HG03135 (cell line): ENCODE measurements around the gene KIAA0825.

Experiments
- ATAC-seq: cut with Tn5 transposase; IDR thresholded peaks from one replicate; pipeline ENCODE4 v1.9.1; 2021; ENCODE audit warnings: mild to moderate bottlenecking, moderate library complexity; ENCODE audit not compliant: unreplicated experiment

KIAA0825 gene

DNA sequence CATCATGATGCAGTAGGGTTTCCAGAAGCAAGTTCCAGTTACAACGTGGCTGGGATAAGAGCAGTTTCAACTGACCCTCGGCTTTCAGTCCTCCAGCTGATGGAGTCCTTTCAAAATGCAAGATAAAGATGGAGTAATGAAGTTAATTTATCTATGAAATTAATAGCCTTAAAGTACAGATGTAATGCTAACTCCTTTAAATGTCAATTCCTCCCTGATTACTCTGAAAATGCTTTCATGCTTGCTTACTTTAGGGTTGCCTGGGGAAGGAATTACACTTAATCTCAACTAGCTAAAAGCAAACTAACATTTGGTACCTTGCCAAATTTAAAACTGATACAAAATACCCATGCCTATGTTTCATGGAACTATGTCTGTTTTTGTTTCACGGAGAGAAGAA is 178.4 kb downstream of the KIAA0825 start:
- no peak for ATAC-seq

- ATAC-seq: no peak
These were observed 184.8 kb downstream of the KIAA0825 start for GRCh38 chr5:94433397-94434163.

DNA sequence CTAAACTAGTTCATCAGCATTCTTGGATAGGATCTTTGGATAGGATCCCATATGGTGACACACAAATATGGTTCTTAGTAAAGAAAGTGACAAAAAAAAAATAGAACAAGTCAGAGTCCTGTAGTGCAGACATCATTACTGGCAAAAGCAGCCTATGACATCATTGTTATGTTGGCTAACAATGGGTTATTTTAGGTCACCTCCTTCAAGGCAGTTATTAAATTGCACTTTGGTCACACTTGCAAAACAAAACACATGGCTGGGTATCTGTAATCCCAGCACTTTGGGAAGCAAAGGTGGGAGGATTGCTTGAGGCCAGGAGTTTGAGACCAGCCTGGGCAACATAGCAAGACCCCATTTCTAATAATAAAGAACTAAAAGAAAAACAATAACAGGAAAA is 185.9 kb downstream of the KIAA0825 start:
- no peak for ATAC-seq

DNA sequence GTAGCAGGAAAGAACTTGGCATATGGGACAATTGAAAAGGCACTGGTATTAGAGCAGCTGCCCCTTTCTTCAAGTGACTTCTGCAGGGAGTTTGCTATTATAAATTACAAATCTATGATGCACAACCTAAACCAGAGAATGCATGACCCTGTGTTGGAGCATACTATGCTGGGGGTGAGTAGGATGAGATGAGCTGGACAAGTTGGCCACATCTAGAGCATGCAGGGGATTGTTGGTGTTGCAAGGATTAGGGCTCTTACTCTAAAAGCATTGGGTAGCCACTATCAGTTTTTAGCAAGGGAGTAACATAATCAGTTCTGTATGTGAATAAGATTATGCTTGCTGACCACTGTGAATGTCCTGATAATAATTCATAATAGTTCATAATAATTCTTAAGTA is 186.7 kb downstream of the KIAA0825 start:
- no peak for ATAC-seq

GRCh38 chr5:94429566-94429965 is 188.8 kb downstream of the KIAA0825 start:
- no peak for ATAC-seq

- ATAC-seq: no peak
These were observed 193.0 kb downstream of the KIAA0825 start for GRCh38 chr5:94425396-94425795.

GRCh38 chr5:94423411-94423810 is 195.0 kb downstream of the KIAA0825 start:
- ATAC-seq: no peak

DNA sequence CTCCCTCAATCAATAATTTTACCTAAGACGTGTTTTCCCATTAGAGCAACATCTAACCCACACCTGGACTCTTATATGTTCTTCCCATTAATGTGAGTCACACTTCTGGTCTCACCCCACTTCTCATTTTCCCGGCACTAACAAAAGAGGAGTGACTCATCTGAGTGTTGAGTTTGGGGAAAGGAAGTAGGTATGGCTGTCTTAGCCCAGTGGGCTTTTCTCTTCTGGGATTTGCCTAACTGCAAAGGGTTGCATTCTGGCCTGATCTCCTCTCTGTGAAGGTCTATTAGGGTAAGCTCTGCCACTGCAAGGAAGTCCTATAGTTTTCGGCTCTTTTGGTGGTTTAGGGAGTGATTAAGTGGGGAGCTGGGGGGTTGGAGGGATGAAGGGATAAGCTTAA is 195.6 kb downstream of the KIAA0825 start:
- no peak for ATAC-seq

DNA sequence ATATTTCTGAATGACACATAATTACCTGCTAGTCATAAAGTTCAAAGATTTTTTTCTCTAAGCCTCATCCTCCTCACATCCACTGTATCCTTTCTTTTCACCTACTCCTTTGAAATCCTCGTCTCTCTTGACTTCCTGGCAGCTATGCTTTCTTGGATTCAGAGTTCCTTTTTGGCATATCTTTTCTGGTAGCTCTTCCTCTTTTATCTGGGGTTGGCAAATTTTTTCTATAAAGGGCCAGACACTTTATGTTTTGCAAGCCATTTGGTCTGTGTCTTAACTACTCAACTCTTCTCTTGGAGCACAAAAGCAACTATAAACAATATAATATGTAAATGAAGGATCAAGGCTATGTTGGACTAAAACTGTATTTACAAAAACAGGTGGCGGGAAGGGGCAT is 197.5 kb downstream of the KIAA0825 start:
- no peak for ATAC-seq

DNA sequence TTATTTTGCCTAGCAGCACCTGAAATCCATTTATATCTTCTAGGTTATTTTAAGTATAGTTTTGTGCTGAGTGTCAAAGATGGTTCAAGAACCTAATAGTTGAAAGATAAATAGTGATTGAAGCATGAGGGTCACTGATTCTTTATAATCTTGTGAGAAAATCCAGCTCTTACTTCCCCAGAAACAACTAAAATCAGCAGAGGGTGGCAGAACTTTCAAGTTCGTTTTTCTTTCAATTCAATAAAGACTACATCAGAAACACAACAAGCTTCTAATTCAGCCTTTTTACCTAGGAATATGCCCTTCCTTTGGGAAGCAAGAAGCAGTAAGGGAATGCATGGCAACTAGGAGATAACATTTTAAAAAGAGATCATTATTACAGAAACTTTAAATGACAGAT is 202.6 kb downstream of the KIAA0825 start:
- ATAC-seq: no peak

DNA sequence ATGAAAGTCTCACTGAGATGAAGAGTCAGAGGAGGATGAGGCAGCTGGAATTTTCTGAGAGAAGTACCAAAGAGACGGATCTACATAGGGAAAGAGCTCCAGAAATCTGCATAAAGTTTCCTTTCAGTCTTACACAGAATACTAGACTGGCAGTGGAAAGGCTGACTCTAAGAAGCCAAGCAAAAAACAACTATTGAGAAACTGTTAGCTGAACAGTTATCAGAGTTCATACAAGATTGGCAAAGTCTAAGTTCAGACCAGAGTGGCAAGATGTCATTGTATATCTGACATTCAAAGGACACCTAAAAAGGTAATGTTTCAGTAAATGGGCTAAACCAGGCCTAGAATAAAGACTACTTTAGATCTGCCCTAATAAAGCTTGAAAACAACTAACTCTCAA is 209.0 kb downstream of the KIAA0825 start:
- ATAC-seq: no peak

DNA sequence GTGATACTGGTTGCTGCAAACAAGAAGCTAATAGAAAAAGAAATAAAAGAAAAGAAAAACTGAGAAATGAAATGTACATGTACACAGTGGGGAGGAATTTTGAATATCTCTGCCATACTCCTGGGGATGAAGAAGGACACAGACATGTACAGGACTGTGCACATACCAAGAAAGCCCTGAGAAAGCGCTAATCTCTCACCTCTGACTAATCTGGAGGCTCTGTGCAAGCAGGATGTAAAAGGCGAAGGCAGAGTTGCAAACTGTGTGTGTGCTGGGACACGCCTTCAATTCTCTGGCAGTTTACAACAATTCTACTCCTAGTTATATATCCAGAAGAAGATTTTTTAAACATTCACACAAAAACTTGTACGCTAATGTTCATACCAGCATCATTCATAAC is 211.4 kb downstream of the KIAA0825 start:
- ATAC-seq: no peak

- no peak for ATAC-seq
These were observed 214.9 kb downstream of the KIAA0825 start for GRCh38 chr5:94403483-94403882.

GRCh38 chr5:94402096-94402495 is 216.3 kb downstream of the KIAA0825 start:
- ATAC-seq: no peak

- ATAC-seq: no peak
These were observed 220.9 kb downstream of the KIAA0825 start for GRCh38 chr5:94397508-94397907.

DNA sequence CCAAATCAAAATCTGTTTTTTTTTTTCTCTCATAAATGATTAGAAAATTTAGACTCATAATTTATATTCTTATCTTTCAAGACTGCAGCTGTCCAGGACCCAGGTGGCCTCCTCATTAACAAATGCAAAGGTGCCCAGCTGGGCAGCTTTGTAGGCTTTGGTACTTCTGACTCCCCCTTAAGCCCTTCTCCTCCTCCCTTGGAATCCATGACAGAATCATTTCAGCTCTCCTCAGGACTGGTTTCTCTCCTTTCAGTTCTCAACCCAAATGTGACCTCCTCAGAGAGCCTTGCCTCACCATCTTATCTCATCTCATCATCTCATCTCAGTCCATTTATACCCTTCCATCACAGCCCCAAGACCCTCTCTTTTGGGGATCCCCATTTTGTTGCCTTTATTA is 221.7 kb downstream of the KIAA0825 start:
- ATAC-seq: no peak

DNA sequence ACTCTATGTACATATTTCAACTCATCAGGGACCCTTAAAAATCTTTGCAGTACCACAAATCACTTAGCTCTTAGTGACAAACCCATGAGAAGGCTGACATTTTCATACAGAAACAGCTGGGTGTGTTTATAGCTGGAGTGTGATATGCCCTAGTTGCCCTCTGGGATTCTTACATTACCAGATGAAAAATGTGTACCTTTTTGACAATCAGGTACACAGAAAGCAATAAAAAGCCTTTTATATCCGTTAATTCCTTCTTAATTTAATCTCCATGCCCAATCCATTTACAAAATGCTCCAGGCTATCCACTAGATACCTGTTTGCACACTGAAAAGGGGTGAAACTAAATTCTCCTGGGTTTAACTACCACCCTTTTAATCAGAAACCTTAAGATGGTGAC is 222.9 kb downstream of the KIAA0825 start:
- ATAC-seq: no peak

DNA sequence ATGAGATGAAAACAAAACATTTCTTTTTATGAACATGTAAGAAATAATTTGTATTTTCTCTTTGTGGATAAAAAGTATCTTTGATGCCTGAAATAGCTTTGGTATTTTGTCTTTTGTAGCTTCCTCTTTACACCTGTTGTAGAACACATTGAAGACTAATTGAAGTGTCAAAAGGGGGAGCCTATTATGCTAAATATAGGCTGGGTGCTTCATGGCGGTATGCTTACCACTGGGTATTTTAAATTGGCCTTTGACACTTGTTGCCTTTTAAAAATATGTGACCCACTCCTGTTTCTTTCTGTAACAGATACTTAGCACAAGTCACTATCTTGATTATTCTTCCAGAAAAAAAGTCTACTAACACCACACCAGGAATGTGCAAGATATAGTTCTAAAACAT is 226.4 kb downstream of the KIAA0825 start:
- no peak for ATAC-seq

GRCh38 chr5:94389515-94389899 is 228.9 kb downstream of the KIAA0825 start:
- ATAC-seq: no peak

DNA sequence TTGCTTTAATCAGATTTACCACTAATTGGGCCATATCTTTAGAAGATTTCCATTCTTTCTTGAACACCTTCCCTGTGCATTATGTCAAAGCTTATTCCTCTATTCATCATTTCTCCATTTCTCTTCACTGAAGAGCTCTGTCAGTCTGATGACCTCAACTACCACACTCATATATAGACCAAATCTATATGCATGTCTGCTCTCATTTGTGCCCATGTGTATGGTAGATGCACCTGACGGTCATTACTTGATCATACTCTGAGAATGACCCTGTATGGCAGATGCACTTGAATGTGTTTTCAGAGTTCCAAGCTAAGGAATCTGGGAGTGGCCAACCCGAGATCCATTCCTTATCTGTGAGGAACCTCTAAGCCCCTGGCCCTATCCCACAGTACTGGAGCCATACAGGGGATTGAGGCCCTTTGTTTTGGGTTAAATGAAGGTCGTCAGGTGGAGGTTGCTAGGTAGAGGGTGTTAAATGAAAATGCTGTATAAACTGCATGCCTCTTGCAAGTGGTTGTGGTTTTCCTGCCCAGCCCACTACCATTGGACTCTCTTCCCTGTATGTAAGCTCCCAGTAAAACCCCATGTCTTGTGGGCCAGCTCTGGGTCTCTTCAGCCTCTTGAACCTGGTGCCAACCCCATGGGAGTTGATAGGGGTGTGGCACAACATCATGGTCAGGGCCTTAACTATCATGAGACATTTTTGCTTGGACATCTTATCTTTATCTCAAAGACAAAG is 229.5 kb downstream of the KIAA0825 start:
- ATAC-seq: no peak

GRCh38 chr5:94385767-94386166 is 232.6 kb downstream of the KIAA0825 start:
- ATAC-seq: no peak

- ATAC-seq: no peak
These were observed 240.3 kb downstream of the KIAA0825 start for GRCh38 chr5:94378062-94378461.
